Testis (tissue), 3 donors: ENCODE measurements around the gene THAP12. TPM values are rescaled to one million over a fixed set of nuclear protein-coding genes. Genes with fewer than 3 reads are reported as not detected.

ENCODE experiments used
- DNase-seq: peaks from one replicate; pipeline ENCODE4 v3.0.0-alpha.2; 2019
- H3K27ac ChIP-seq, 2 donors: fragments of 200-600 bp; sonication (generic); one replicate each; pipeline ENCODE4 v1.5.1; 2019
- H3K27me3 ChIP-seq: fragments of 200-600 bp; sonication (generic); one replicate; pipeline ENCODE4 v1.5.1; 2019
- H3K36me3 ChIP-seq: fragments of 200-600 bp; sonication (generic); one replicate; pipeline ENCODE4 v1.5.1; 2017; ENCODE audit warnings: low read depth; ENCODE audit errors: missing control alignments
- H3K4me1 ChIP-seq: fragments of 200-600 bp; sonication (generic); one replicate; pipeline ENCODE4 v1.5.1; 2019
- H3K4me3 ChIP-seq, 2 donors: fragments of 200-600 bp; sonication (generic); one replicate each; pipeline ENCODE4 v1.5.1; 2017 to 2019
- H3K9me3 ChIP-seq: fragments of 200-600 bp; sonication (generic); one replicate; pipeline ENCODE4 v1.5.1; 2017
- POLR2A ChIP-seq: fragments of 450-650 bp; IDR thresholded peaks from one replicate; pipeline ENCODE4 v1.6.1; 2017; ENCODE audit warnings: antibody characterized with exemption, mild to moderate bottlenecking, moderate library complexity
- WGBS, 2 donors: methylation state at CpG; one replicate each; pipeline ENCODE4 v1.1.5; 2018; 5-methylcytosine and 5-hydroxymethylcytosine counted together
- intact Hi-C: fragments of 100-400 bp; cut with DNase I; formaldehyde crosslinking; loops from one replicate; pipeline ENCODE4 v1.15.1; 2023; ENCODE audit warnings: low total_unique reads
- polyA plus RNA-seq: library from polyadenylated mRNA; stranded (reverse); fragments of 350-450 nt; fragmentation: Illumina TruSeq; extraction: RNeasy Lipid Tissue Mini Kit (QIAGEN cat#74804); gene quantifications from one replicate; pipeline ENCODE4 v1.2.3, GENCODE V29; 2014; ENCODE audit warnings: low read depth, low replicate concordance; ENCODE audit not compliant: insufficient read depth
- total RNA-seq, 2 donors: library from RNA; depleted of rRNA; stranded (reverse); fragments of >200 nt; gene quantifications; one replicate each; pipeline ENCODE4 v1.2.3, GENCODE V29; 2016
- TF ChIP-seq, protein P1 (sequence below), 3 experiments: fragments of 450-650 bp in 2 of 3; fragments of 200-600 bp in 1 of 3; sonication (generic) in 1 of 3; IDR thresholded peaks; one replicate each; pipeline ENCODE4 v1.5.1; 2016 to 2019; ENCODE audit warnings: antibody characterized with exemption in 3 of 3, mild to moderate bottlenecking in 2 of 3, moderate library complexity in 1 of 3

Gene THAP12
- total and polyA plus RNA-seq, 3 donors from 2014 or later: 37.7 to 41.0 (median 39.8) TPM

DNA sequence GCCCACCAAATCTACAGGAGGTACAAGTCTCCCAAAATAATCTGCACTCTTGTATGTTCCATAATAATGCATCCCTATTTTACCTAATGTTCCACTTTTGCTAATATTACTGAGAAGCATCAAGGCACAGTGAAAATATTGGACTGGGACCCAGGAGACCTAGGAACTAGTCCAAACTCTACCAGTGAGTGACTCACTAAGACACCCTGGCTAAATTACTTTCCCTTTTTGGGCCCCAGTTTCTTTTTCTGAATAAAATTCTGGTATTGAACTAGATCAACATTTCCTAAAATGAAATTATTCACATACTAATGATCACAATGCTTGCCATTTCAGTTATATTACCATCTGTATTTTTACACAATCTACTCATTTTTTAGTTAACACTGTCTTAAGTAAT is 19.6 kb downstream of the THAP12 start:
- H3K4me3 ChIP-seq: no peak overlapping the region
- TF ChIP-seq, protein P1, sequence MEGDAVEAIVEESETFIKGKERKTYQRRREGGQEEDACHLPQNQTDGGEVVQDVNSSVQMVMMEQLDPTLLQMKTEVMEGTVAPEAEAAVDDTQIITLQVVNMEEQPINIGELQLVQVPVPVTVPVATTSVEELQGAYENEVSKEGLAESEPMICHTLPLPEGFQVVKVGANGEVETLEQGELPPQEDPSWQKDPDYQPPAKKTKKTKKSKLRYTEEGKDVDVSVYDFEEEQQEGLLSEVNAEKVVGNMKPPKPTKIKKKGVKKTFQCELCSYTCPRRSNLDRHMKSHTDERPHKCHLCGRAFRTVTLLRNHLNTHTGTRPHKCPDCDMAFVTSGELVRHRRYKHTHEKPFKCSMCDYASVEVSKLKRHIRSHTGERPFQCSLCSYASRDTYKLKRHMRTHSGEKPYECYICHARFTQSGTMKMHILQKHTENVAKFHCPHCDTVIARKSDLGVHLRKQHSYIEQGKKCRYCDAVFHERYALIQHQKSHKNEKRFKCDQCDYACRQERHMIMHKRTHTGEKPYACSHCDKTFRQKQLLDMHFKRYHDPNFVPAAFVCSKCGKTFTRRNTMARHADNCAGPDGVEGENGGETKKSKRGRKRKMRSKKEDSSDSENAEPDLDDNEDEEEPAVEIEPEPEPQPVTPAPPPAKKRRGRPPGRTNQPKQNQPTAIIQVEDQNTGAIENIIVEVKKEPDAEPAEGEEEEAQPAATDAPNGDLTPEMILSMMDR (IDR thresholded peaks at IDR 0.05): no peak
- no peak for TF ChIP-seq POLR2A
- intact Hi-C loops: no loop called here

DNA sequence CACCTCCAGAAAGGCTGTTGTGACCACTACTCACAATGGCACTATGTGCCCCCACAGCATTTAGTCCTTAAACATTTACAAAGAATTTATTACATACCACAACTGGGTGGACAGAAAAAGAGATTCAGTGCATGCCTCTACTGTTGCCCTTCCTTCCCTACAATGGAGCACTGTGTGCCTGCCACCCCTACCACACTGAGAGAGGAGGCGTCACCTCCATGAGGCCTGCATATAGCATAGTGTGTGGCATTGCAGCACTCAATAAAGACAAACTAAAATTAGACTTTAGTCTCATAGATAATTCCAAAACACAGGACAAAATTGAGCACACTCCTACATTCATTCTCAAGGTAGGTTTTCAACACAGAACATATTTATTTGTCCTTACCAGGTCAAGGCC is 25.8 kb downstream of the THAP12 start:
- H3K27ac ChIP-seq: no peak overlapping the region
- H3K36me3 ChIP-seq: no peaks in the 10 kb centered on the region
- H3K4me3 ChIP-seq: no peak overlapping the region
- H3K4me1 ChIP-seq: no peaks in the 10 kb centered on the region
- TF ChIP-seq, protein P1 (IDR thresholded peaks at IDR 0.05): no peak
- TF ChIP-seq POLR2A: no peak
- no peaks in the 10 kb centered on the region for H3K9me3 ChIP-seq
- no peak for DNase-seq
- intact Hi-C loops: no loop called here
- 89 to 97% methylated on average over 1 of the region's 1 CpG for WGBS, 2 donors
- no peaks in the 10 kb centered on the region for H3K27me3 ChIP-seq

More for the DNA sequence above, 19.6 kb downstream of the THAP12 start:
- no peak for DNase-seq
- Histone ChIP-seq H3K27ac (no peak overlapping the region), H3K4me1 (no peaks in the 10 kb centered on the region), H3K27me3 (no peaks in the 10 kb centered on the region), H3K9me3 (no peaks in the 10 kb centered on the region), H3K36me3 (no peaks in the 10 kb centered on the region)

DNA sequence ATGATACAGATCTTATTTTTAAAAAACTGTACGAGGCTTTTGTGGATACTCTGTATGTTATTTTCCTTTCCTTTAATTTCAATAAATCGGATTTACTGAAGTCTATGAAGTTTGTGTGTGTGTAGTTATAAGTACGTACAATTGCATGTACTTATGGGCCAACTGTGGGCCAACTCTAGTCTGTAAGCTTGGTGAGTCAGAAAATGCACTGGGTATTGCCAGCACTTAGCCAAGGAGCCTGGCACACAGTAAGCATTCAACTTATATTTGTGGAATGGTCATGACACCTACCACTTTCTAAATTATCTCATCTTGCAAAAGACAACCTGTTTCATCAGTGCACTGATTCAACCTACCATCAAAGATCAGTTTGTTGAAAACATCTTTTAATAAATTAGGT is 32.6 kb downstream of the THAP12 start:
- 81 to 87% methylated on average over 3 of the region's 3 CpGs for WGBS, 2 donors
- no peak for TF ChIP-seq POLR2A
- TF ChIP-seq, protein P1 (IDR thresholded peaks at IDR 0.05): no peak

DNA sequence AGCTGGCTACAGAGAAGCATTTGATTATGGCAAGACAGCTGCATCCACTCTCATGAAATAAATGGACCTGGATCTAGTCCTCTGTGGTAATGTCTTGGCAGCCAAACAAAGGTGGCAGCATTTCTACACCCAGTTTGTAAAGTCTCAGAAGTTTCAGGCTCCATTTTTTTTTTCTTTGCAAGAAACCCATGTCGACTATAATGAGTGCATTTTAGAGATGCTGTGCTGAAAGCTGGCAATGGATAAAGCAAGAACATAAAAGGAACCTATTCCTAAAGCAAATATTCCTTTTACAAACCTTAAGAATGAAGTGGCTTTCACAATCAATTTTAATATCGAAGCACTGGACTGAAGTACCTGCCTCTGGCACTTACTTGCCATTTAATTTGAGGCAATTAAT is 33.5 kb downstream of the THAP12 start:
- H3K9me3 ChIP-seq: no peaks in the 10 kb centered on the region
- no peak overlapping the region for H3K27ac ChIP-seq
- no peaks in the 10 kb centered on the region for H3K27me3 ChIP-seq
- TF ChIP-seq, protein P1 (IDR thresholded peaks at IDR 0.05): no peak
- no peak for DNase-seq
- H3K36me3 ChIP-seq: no peaks in the 10 kb centered on the region
- intact Hi-C loops: no loop called here
- H3K4me1 ChIP-seq: no peaks in the 10 kb centered on the region
- WGBS, 2 donors: 56 to 66% methylated on average over 2 of the region's 2 CpGs
- no peak overlapping the region for H3K4me3 ChIP-seq

More for the DNA sequence above, 32.6 kb downstream of the THAP12 start:
- intact Hi-C loops: no loop called here
- H3K36me3 ChIP-seq: no peaks in the 10 kb centered on the region
- no peak for DNase-seq
- no peak overlapping the region for H3K4me3 ChIP-seq
- no peaks in the 10 kb centered on the region for H3K9me3 ChIP-seq
- H3K27ac ChIP-seq: no peak overlapping the region
- H3K4me1 ChIP-seq: no peaks in the 10 kb centered on the region
- H3K27me3 ChIP-seq: no peaks in the 10 kb centered on the region

DNA sequence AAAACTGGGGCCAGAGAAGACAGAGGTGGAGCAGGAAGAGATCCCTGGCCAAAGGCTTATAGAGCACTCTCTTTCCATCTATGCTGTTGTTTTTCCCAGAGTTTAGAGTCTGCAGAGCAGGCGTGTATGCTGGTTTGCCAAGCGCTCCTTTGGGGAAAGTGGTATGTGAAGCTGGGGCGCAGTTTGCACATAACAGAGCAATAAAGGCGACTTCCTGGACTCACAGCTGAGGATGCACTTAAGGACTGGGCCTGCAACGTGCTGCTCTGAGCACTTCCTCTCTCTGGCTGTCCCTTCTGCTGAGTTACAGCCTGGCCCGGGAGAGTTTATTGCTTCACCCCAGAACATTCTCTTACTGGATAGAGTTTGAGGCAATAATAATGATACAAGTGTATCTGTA is 41.7 kb downstream of the THAP12 start:
- Histone ChIP-seq H3K36me3 (no peaks in the 10 kb centered on the region), H3K9me3 (no peaks in the 10 kb centered on the region), H3K27me3 (no peaks in the 10 kb centered on the region), H3K27ac (peak overlapping the region in 1 of 2 donors; percentile 48), H3K4me3 (no peak overlapping the region), H3K4me1 (no peaks in the 10 kb centered on the region)
- no peak for TF ChIP-seq POLR2A
- TF ChIP-seq, protein P1 (IDR thresholded peaks at IDR 0.05): no peak
- intact Hi-C loops: no loop called here
- DNase-seq: peak; percentile 75
- 34 to 43% methylated on average over 6 of the region's 6 CpGs for WGBS, 2 donors
